Vein endothelial cell (primary cell): ENCODE measurements around the gene SLN. TPM values are rescaled to one million over a fixed set of nuclear protein-coding genes. Genes with fewer than 3 reads are reported as not detected.

Experiments
- total RNA-seq: library from RNA; depleted of rRNA; stranded (reverse); fragments of >200 nt; gene quantifications from 2 replicates; pipeline ENCODE4 v1.2.3, GENCODE V29; 2012

Gene SLN
- total RNA-seq, result not detected in 2 replicates

GRCh38 chr11:107711861-107712755 is at the start of gene SLN:
Gene SLN, minus strand, starts transcription at chr11:107712056.

Other genes starting within 250 kb of the SLN start
- gene ALKBH8, start 146.3 kb downstream of the SLN start, total RNA-seq, result 6.5 and 8.6 TPM in 2 replicates
- gene ELMOD1, start 120.9 kb downstream of the SLN start, total RNA-seq, result 0.33 and 0.38 TPM in 2 replicates
- gene SLC35F2, start 146.7 kb upstream of the SLN start, total RNA-seq, result 91.1 and 107 TPM in 2 replicates
- gene RAB39A, start 216.4 kb upstream of the SLN start, total RNA-seq, result 0.19 TPM in 1 of 2 replicates, not detected in the other